ENCODE data around the gene SRMS.
A peak's percentile ranks its signal among the peaks of the same experiment; 100 is the strongest.

SRMS gene

GRCh38 chr20:63539441-63540370 is 7.8 kb downstream of the SRMS start:
- FAIRE-seq, result peak; percentile 92

GRCh38 chr20:63539092-63539430 is 8.5 kb downstream of the SRMS start:
- no peak for DNase-seq (ENCODE audit: low spot score)
- no peak for FAIRE-seq

More at GRCh38 chr20:63539441-63540370, 7.8 kb downstream of the SRMS start:
- DNase-seq (ENCODE audit: low spot score), result no peak

GRCh38 chr20:63538204-63539091 is 9.1 kb downstream of the SRMS start:
- FAIRE-seq (no peak), DNase-seq (ENCODE audit: low spot score) (peak; percentile 89)

- peak; percentile 92 for FAIRE-seq
- peak; percentile 98 for DNase-seq (ENCODE audit: low spot score)
Measured at GRCh38 chr20:63537525-63538203, 9.9 kb downstream of the SRMS start.

- FAIRE-seq (peak; percentile 90), DNase-seq (ENCODE audit: low spot score) (no peak)
Measured at GRCh38 chr20:63536997-63537524, 10.5 kb downstream of the SRMS start, which contains the start of gene PTK6. TSS of gene PTK6 (minus strand) at chr20:63537376. CDS start at chr20:63537314, 62 bp downstream.

- DNase-seq (ENCODE audit: low spot score) (no peak), FAIRE-seq (no peak)
Measured at GRCh38 chr20:63536241-63536977, 11.1 kb downstream of the SRMS start.

- no peak for DNase-seq (ENCODE audit: low spot score)
- no peak for FAIRE-seq
Measured at GRCh38 chr20:63534831-63535651, 12.5 kb downstream of the SRMS start.

- no peak for FAIRE-seq
- no peak for DNase-seq (ENCODE audit: low spot score)
Measured at GRCh38 chr20:63534427-63534830, 13.1 kb downstream of the SRMS start.

- DNase-seq (ENCODE audit: low spot score) (no peak), FAIRE-seq (no peak)
Measured at GRCh38 chr20:63533871-63534393, 13.6 kb downstream of the SRMS start.

GRCh38 chr20:63533388-63533787 is 14.2 kb downstream of the SRMS start:
- FAIRE-seq, result no peak
- no peak for DNase-seq (ENCODE audit: low spot score)

- DNase-seq (ENCODE audit: low spot score) (no peak), FAIRE-seq (no peak)
Measured at GRCh38 chr20:63532449-63532971, 15.0 kb downstream of the SRMS start.

GRCh38 chr20:63531686-63532448 is 15.7 kb downstream of the SRMS start:
- FAIRE-seq, result peak; percentile 99

GRCh38 chr20:63530788-63531160 is 16.8 kb downstream of the SRMS start:
- no peak for DNase-seq (ENCODE audit: low spot score)
- no peak for FAIRE-seq

More at GRCh38 chr20:63531686-63532448, 15.7 kb downstream of the SRMS start:
- no peak for DNase-seq (ENCODE audit: low spot score)

GRCh38 chr20:63529861-63530787 is 17.4 kb downstream of the SRMS start:
- FAIRE-seq, result no peak

GRCh38 chr20:63529180-63529860 is 18.2 kb downstream of the SRMS start:
- DNase-seq (ENCODE audit: low spot score) (no peak), FAIRE-seq (no peak)

More at GRCh38 chr20:63529861-63530787, 17.4 kb downstream of the SRMS start:
- no peak for DNase-seq (ENCODE audit: low spot score)

- FAIRE-seq (no peak), DNase-seq (ENCODE audit: low spot score) (no peak)
Measured at GRCh38 chr20:63527184-63527583, 20.4 kb downstream of the SRMS start.

GRCh38 chr20:63525971-63526370 is 21.6 kb downstream of the SRMS start:
- no peak for FAIRE-seq

More at GRCh38 chr20:63525971-63526370, 21.6 kb downstream of the SRMS start:
- DNase-seq (ENCODE audit: low spot score), result no peak

Data from urothelium cell line (cell line).